Stimulated activated naive B cell treated with anti-CD40 and anti-IgM and Interleukin-4, amounts not matched to agents 10 μg/mL and 1 μg/mL and 100 μg/mL, for 72 hours (primary cell): ENCODE results near the gene PDZD7.

Experiments
- ATAC-seq, 2 donors: fragments of 150-1000 bp; cut with Tn5 transposase; replicated peaks; 2 replicates each; pipeline ENCODE4 v1.10.0; 2021; ENCODE audit warnings: moderate library complexity in 1 of 2
- DNase-seq: peaks from one replicate; pipeline ENCODE4 v3.0.0; 2021
- H3K27ac Mint-ChIP-seq: one replicate; pipeline ENCODE4 v1.8.0; 2022; ENCODE audit warnings: mild to moderate bottlenecking, mixed read lengths
- H3K27me3 Mint-ChIP-seq, 2 donors: one replicate each; pipeline ENCODE4 v1.8.0; 2022; ENCODE audit warnings: mixed read lengths in 2 of 2
- H3K36me3 Mint-ChIP-seq, 2 donors: one replicate each; pipeline ENCODE4 v1.8.0; 2022; ENCODE audit warnings: mixed read lengths in 2 of 2, mild to moderate bottlenecking in 1 of 2
- H3K4me1 Mint-ChIP-seq, 2 donors: one replicate each; pipeline ENCODE4 v1.8.0; 2022; ENCODE audit warnings: mixed read lengths in 2 of 2, mild to moderate bottlenecking in 1 of 2
- H3K4me3 Mint-ChIP-seq, 2 donors: one replicate each; pipeline ENCODE4 v1.8.0; 2022; ENCODE audit warnings: mild to moderate bottlenecking in 2 of 2, mixed read lengths in 2 of 2, moderate library complexity in 1 of 2
- H3K9me3 Mint-ChIP-seq, 2 donors: one replicate each; pipeline ENCODE4 v1.8.0; 2022; ENCODE audit warnings: mixed read lengths in 2 of 2, mild to moderate bottlenecking in 1 of 2

Gene PDZD7

GRCh38 chr10:101054351-101054750 is 23.4 kb upstream of the PDZD7 start:
- Mint-ChIP-seq H3K9me3 (no peaks in the 10 kb centered on the region), H3K27me3 (peaks cover 18% of the 10 kb centered on the region in 2 donors), H3K4me1 (peaks cover 9 to 18% of the 10 kb centered on the region in 2 donors), H3K27ac (no peak overlapping the region), H3K36me3 (no peaks in the 10 kb centered on the region), H3K4me3 (no peak overlapping the region)
- ATAC-seq (no peak), DNase-seq (no peak)

DNA sequence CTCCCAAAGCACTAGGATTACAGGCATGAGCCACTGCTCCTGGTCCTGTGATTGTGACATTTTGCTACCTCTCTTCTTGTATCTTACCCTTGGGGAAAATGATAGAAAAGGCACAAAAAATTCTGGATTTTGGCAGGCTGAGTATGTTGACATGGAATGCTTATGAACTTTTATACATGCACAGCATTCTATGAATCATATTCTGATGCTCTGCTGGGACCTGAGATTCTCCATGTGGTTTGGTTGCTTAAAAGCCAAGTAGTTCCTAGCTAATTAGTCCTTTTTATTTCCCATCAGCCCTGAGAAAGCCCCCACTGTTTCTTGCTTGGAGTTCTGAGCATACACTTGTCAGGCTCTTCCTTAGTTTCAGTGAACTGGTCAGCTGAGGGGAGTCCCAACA is 22.6 kb upstream of the PDZD7 start:
- no peak for DNase-seq

DNA sequence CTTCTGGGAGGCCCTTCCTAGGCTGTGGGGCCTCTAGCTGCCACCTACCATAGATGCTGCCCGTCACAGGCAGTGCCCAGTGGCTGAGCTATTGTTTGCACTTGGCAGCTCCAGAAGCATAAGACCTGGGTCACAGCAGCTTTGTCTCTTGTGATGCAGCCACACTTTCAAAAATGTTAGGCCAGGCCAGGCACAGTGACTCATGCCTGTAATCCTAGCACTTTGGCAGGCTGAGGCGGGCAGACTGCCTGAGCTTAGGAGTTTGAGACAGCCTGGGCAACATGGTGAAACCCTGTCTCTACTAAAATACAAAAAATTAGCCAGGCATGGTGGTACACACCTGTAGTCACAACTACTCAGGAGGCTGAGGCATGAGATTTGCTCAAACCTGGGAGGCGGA is 21.4 kb upstream of the PDZD7 start:
- no peak overlapping the region for H3K4me3 Mint-ChIP-seq
- no peak for DNase-seq
- no peaks in the 10 kb centered on the region for H3K36me3 Mint-ChIP-seq
- H3K27me3 Mint-ChIP-seq: peaks cover 39% of the 10 kb centered on the region in 2 donors
- no peaks in the 10 kb centered on the region for H3K9me3 Mint-ChIP-seq
- no peak overlapping the region for H3K27ac Mint-ChIP-seq
- H3K4me1 Mint-ChIP-seq: peaks cover 14 to 29% of the 10 kb centered on the region in 2 donors
- no peak for ATAC-seq

More for the DNA sequence above, 22.6 kb upstream of the PDZD7 start:
- Mint-ChIP-seq H3K36me3 (no peaks in the 10 kb centered on the region), H3K27ac (no peak overlapping the region), H3K27me3 (peaks cover 26 to 27% of the 10 kb centered on the region in 2 donors), H3K4me3 (no peak overlapping the region), H3K9me3 (no peaks in the 10 kb centered on the region), H3K4me1 (peaks cover 11 to 24% of the 10 kb centered on the region in 2 donors)
- no peak for ATAC-seq

GRCh38 chr10:101050208-101051069 is 19.5 kb upstream of the PDZD7 start:
- peaks cover 51 to 53% of the 10 kb centered on the region in 2 donors for H3K27me3 Mint-ChIP-seq
- peaks cover 14 to 29% of the 10 kb centered on the region in 2 donors for H3K4me1 Mint-ChIP-seq
- no peak overlapping the region for H3K27ac Mint-ChIP-seq
- no peaks in the 10 kb centered on the region for H3K36me3 Mint-ChIP-seq
- peak; percentile 53 for DNase-seq
- H3K9me3 Mint-ChIP-seq: no peaks in the 10 kb centered on the region
- ATAC-seq: peak; percentile 83 to 87
- H3K4me3 Mint-ChIP-seq: peak overlapping the region; percentile 60 to 63

- H3K4me1 Mint-ChIP-seq: peaks cover 19 to 33% of the 10 kb centered on the region in 2 donors
- no peaks in the 10 kb centered on the region for H3K9me3 Mint-ChIP-seq
- no peaks in the 10 kb centered on the region for H3K36me3 Mint-ChIP-seq
- DNase-seq: no peak
- peak overlapping the region; percentile 15 for H3K27ac Mint-ChIP-seq
- H3K27me3 Mint-ChIP-seq: peaks cover 51 to 53% of the 10 kb centered on the region in 2 donors
- H3K4me3 Mint-ChIP-seq: no peak overlapping the region
- ATAC-seq: no peak
Observed at GRCh38 chr10:101047961-101048892, 17.3 kb upstream of the PDZD7 start.

DNA sequence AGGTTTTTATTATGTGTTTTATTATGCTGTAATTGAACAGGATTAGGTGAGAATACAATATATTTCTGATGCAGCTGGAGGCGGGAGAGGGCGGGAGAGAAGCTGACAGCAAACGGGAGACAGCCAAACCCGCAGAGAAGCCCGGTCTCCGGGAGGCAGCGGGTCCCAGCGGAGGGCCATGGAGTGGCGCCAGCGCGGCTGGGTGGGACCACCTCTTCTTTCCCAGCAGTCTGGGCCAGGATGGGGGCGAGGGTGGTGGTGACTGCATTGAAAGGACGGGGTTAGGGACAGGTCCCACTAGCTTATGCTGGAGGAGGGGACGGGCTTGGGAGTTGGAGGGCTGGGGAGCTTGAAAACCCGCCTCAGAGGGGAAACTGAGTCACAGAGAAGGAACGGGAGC is 16.3 kb upstream of the PDZD7 start:
- ATAC-seq: no peak
- Mint-ChIP-seq H3K9me3 (no peaks in the 10 kb centered on the region), H3K27ac (no peak overlapping the region), H3K4me3 (no peak overlapping the region), H3K27me3 (peaks cover 51 to 53% of the 10 kb centered on the region in 2 donors), H3K36me3 (no peaks in the 10 kb centered on the region), H3K4me1 (peaks cover 22 to 43% of the 10 kb centered on the region in 2 donors)
- DNase-seq: no peak

DNA sequence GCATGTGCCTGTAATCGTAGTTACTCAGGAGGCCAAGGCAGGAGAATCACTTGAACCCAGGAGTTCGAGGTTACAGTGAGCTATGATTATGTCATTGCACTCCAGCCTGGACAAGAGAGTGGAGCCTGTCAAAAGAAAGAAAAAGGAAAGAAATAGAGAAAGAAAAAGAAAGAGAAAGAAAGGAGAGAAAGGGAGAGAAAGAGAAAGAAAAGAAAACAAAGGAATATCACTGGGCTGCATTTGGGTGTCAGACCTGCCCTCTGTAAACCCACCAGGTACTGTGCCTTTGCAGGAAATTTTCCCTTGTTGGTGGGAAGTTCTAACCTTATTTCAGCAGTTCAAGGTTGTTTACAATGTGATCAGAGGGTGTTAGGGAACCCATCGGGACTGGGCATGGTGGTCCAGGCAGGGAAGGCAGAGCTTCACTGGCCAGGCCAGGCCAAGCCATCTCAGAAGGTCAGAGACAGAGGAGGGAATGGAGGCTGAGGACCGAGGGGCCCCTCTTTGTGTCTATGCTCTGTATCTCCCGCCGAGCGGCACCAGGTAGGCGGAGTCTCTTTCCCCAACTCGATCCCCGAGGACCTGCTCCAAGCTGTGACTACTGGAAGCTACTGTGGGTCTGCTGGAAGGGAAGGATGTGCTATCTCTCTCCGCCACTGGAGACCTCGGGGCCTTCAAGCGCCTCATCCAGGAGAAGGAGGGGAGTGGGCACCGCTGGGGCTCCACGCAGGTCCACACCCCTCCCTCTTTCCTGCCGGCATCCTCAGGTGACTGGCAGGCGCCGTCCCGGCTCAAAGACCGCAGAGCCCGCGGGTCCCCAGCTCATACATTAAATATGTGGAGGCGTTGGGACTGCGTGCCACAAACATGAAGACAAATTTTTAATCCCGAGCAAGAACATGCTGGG is 15.7 kb upstream of the PDZD7 start:
- peaks cover 51 to 53% of the 10 kb centered on the region in 2 donors for H3K27me3 Mint-ChIP-seq

DNA sequence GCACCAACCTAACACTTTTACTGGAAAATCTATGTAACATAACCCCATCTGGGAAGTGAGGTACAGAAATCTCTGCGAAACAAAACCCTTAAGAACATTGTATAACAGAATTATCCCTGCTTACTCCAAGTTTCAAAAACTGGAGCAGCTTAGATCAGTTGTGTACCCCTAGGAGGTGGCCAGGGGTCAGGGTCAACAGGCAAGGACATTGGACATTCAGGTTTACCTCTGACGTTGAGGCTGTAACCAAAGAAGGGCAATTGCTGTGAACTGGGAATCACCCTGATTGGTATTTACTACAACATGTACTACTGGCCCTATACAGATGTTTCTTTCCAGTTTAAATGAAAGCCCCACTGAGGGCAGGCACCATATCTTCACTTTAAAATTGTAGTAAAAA is 13.2 kb upstream of the PDZD7 start:
- no peak for DNase-seq
- Mint-ChIP-seq H3K4me3 (no peak overlapping the region), H3K4me1 (peaks cover 19 to 37% of the 10 kb centered on the region in 2 donors), H3K27me3 (peaks cover 31 to 32% of the 10 kb centered on the region in 2 donors), H3K9me3 (no peaks in the 10 kb centered on the region), H3K36me3 (no peaks in the 10 kb centered on the region), H3K27ac (no peak overlapping the region)
- no peak for ATAC-seq

More for the DNA sequence above, 15.7 kb upstream of the PDZD7 start:
- DNase-seq (no peak), ATAC-seq (no peak)
- peaks cover 25 to 47% of the 10 kb centered on the region in 2 donors for H3K4me1 Mint-ChIP-seq
- H3K27ac Mint-ChIP-seq: peak overlapping the region; percentile 70
- H3K36me3 Mint-ChIP-seq: no peaks in the 10 kb centered on the region
- H3K9me3 Mint-ChIP-seq: no peaks in the 10 kb centered on the region
- no peak overlapping the region for H3K4me3 Mint-ChIP-seq

DNA sequence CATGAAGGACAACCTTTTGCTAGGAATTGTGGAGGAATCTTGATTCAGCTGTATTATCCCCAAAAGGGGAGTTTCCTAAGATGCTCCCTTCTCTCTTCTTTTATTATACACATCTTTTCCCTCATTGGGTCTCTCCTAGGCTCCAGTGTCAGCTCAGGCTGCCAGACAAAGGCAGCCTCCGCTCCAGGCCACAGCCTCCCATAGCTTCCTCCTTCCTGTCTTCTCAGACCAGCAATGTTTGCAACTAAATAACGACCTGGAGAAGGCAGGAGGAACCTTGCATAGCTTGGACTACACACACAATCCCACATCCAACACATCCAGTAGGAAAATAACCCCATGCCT is 12.4 kb upstream of the PDZD7 start:
- no peak for DNase-seq
- H3K36me3 Mint-ChIP-seq: no peaks in the 10 kb centered on the region
- peaks cover 23 to 24% of the 10 kb centered on the region in 2 donors for H3K27me3 Mint-ChIP-seq
- H3K9me3 Mint-ChIP-seq: no peaks in the 10 kb centered on the region
- H3K4me3 Mint-ChIP-seq: peak overlapping the region; percentile 94 to 98
- no peak for ATAC-seq
- peak overlapping the region; percentile 96 for H3K27ac Mint-ChIP-seq
- peaks cover 16 to 29% of the 10 kb centered on the region in 2 donors for H3K4me1 Mint-ChIP-seq

- Mint-ChIP-seq H3K4me3 (peak overlapping the region; percentile 94 to 98), H3K27ac (peak overlapping the region; percentile 96), H3K4me1 (peaks cover 14 to 26% of the 10 kb centered on the region in 2 donors), H3K9me3 (no peaks in the 10 kb centered on the region), H3K27me3 (peaks cover 18 to 19% of the 10 kb centered on the region in 2 donors), H3K36me3 (peaks cover 0 to 5% of the 10 kb centered on the region in 2 donors)
- peak; percentile 97 for ATAC-seq
- peak; percentile 88 for DNase-seq
Observed at GRCh38 chr10:101042667-101043362, 11.9 kb upstream of the PDZD7 start.

- no peak for ATAC-seq
- Mint-ChIP-seq H3K36me3 (peaks cover 3 to 10% of the 10 kb centered on the region in 2 donors), H3K27me3 (peaks cover 11 to 12% of the 10 kb centered on the region in 2 donors), H3K4me1 (peaks cover 14 to 26% of the 10 kb centered on the region in 2 donors), H3K4me3 (peak overlapping the region; percentile 94 to 98), H3K27ac (peak overlapping the region; percentile 96), H3K9me3 (no peaks in the 10 kb centered on the region)
- DNase-seq: no peak
Observed at GRCh38 chr10:101042118-101042517, 11.2 kb upstream of the PDZD7 start.

GRCh38 chr10:101041252-101041761 is 10.4 kb upstream of the PDZD7 start:
- Mint-ChIP-seq H3K4me3 (no peak overlapping the region), H3K36me3 (peaks cover 3 to 14% of the 10 kb centered on the region in 2 donors)

DNA sequence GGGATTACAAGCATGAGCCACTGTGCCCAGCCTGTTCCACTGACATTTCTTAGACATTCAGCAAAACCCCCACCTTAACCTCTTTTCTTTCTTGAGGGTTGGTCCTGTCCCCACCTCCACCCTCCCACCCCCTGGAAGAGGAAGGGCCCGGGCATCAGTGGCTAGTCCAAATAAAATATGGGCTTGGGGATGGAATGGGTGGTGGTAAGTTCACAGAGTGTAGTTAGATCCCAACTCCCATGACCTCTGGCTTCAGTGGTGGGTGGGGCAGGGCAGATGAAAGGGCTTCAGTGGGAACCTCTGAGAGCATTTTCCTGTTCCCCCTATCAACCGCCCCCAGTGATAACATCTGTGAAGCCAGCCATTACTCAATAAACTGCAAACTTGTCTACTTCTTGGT is 9.9 kb upstream of the PDZD7 start:
- H3K27me3 Mint-ChIP-seq: no peaks in the 10 kb centered on the region
- H3K27ac Mint-ChIP-seq: peak overlapping the region; percentile 43
- H3K36me3 Mint-ChIP-seq: peaks cover 3 to 17% of the 10 kb centered on the region in 2 donors
- DNase-seq (no peak), ATAC-seq (no peak)
- H3K9me3 Mint-ChIP-seq: no peaks in the 10 kb centered on the region
- H3K4me3 Mint-ChIP-seq: no peak overlapping the region
- peaks cover 14 to 26% of the 10 kb centered on the region in 2 donors for H3K4me1 Mint-ChIP-seq

More at GRCh38 chr10:101041252-101041761, 10.4 kb upstream of the PDZD7 start:
- H3K9me3 Mint-ChIP-seq: no peaks in the 10 kb centered on the region
- peaks cover 14 to 26% of the 10 kb centered on the region in 2 donors for H3K4me1 Mint-ChIP-seq
- peaks cover 3 to 4% of the 10 kb centered on the region in 2 donors for H3K27me3 Mint-ChIP-seq
- peak overlapping the region; percentile 43 for H3K27ac Mint-ChIP-seq
- DNase-seq (peak; percentile 62), ATAC-seq (peak; percentile 80 to 81)
